Activated CD4-positive, alpha-beta memory T cell treated with anti-CD3 and anti-CD28 coated beads for 36 hours (primary cell): ENCODE results near the gene RANBP3L. TPM values are rescaled to one million over a fixed set of nuclear protein-coding genes. Genes with fewer than 3 reads are reported as not detected.
"Not testable (repeated sequence)": the region's sequence is repeated elsewhere in the genome, so short reads cannot be mapped to it uniquely, and the experiment has no call there.

ENCODE experiments used
- CTCF ChIA-PET: fragments of 350-600 bp; sonication (Branson Sonifier 250); formaldehyde crosslinking; loops from one replicate; lab custom pipeline; 2021; ENCODE audit warnings: antibody characterized with exemption, inconsistent platforms; lab: Charles Lee
- POLR2A ChIA-PET: fragments of 350-600 bp; sonication (Branson Sonifier 250); formaldehyde crosslinking; loops from one replicate; lab custom pipeline; 2021; ENCODE audit warnings: antibody characterized with exemption; lab: Charles Lee
- DNase-seq: peaks from one replicate; pipeline ENCODE4 v3.0.0-alpha.2; 2020
- H3K27ac Mint-ChIP-seq: one replicate; pipeline ENCODE4 v1.8.0; 2021; ENCODE audit warnings: mixed read lengths
- H3K27me3 Mint-ChIP-seq: one replicate; pipeline ENCODE4 v1.8.0; 2021; ENCODE audit warnings: mixed read lengths
- H3K36me3 Mint-ChIP-seq: one replicate; pipeline ENCODE4 v1.8.0; 2021; ENCODE audit warnings: mixed read lengths
- H3K4me1 Mint-ChIP-seq: one replicate; pipeline ENCODE4 v1.8.0; 2021; ENCODE audit warnings: low read depth, mixed read lengths
- H3K4me3 Mint-ChIP-seq: one replicate; pipeline ENCODE4 v1.8.0; 2021; ENCODE audit warnings: mild to moderate bottlenecking, mixed read lengths
- H3K9me3 Mint-ChIP-seq: one replicate; pipeline ENCODE4 v1.8.0; 2021; ENCODE audit warnings: mixed read lengths
- intact Hi-C: fragments of 100-400 bp; cut with micrococcal nuclease; formaldehyde crosslinking; loops from one replicate; pipeline ENCODE4 v1.15.1; 2023
- total RNA-seq, 2 experiments: library from RNA; stranded (reverse); gene quantifications; one replicate each; pipeline ENCODE4 v1.2.3, GENCODE V29; 2021

The RANBP3L gene
- total RNA-seq: not detected

GRCh38 chr5:36301858-36302603 lies at the start of gene RANBP3L:
TSS of gene RANBP3L (minus strand) at chr5:36301902. CDS start at chr5:36301416, 486 bp downstream.
- no peak within 1 kb of the TSS for H3K27ac Mint-ChIP-seq
- H3K9me3 Mint-ChIP-seq: no peaks in the 10 kb centered on the region
- ChIA-PET CTCF (interaction anchor here (0.5 to 1.7 kb wide), 5 partner anchors 30 to 223 kb away, joined by 3 to 5 read pairs (median 3); no protein-coding TSS in a partner anchor), POLR2A (no interaction called here)
- intact Hi-C loops: no loop called here
- no peak for DNase-seq
- no peak within 1 kb of the TSS for H3K4me3 Mint-ChIP-seq
- H3K4me1 Mint-ChIP-seq: peaks cover 5% of the 10 kb centered on the region
- no peaks in the 10 kb centered on the region for H3K36me3 Mint-ChIP-seq
- peaks cover 11% of the 10 kb centered on the region for H3K27me3 Mint-ChIP-seq

DNA sequence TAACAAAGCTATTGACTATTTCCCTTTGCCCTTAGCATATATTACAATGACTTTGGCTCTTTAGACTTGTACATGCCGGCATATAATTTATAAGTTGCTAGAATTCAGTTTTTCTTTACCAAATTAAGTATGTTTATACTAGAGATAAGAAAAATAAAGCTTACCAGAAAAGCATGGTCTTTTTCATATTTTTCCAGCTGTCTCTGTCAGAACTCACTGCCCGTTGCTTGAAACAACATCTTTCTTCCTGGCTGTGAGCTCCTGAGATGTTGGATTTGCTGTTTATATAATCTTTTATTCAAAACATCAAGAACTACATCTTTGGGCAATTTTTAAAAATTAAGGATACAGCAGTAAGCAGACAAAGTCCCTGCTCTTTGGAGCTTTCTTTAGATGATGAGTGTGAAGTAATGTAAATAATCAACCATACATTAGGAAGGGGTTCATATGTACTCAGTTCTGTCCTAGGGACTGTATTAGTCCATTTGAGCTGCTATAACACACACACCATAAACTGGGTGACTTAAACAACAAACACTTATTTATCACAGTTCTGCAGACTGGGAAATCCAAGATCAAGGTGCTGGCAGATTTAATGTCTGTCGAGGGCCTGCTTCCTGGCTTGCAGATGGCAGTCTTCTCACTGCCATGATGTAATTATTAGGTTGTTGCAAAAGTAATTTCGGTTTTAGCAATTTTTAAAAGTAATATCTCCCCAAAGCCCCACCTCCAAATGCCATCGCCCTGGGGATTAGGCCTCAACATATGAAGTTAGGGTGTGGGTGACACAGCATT lies 45.4 kb upstream of the RANBP3L start:
- Mint-ChIP-seq H3K4me1 (no peaks in the 10 kb centered on the region), H3K36me3 (no peaks in the 10 kb centered on the region), H3K27me3 (peaks cover 2% of the 10 kb centered on the region), H3K9me3 (no peaks in the 10 kb centered on the region), H3K27ac (no peak overlapping the region), H3K4me3 (no peak overlapping the region)
- ChIA-PET CTCF (interaction anchor here (1.7 kb wide), 1 partner anchor 82 kb away, joined by 4 read pairs; no protein-coding TSS in a partner anchor), POLR2A (no interaction called here)
- intact Hi-C loops: no loop called here
- DNase-seq: no peak

DNA sequence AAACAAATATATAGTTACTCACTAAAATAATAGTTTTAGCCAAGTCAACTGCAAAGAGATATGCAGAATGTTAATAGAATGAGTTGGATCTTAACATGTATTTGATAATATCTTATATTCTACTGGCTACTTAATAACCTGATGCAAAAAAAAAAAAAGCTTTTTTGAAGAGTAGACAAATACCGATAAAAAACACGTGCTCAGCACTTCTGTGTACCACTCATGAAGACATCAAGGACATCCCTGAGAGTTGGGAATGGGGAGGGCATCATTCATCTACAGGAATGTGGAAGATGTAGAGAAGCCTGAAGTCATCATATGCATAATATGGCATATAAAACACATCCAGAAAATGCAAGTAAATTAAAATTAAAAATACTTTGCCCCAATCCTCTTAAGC lies 43.2 kb upstream of the RANBP3L start:
- H3K9me3 Mint-ChIP-seq: no peaks in the 10 kb centered on the region
- H3K36me3 Mint-ChIP-seq: no peaks in the 10 kb centered on the region
- no peaks in the 10 kb centered on the region for H3K4me1 Mint-ChIP-seq
- H3K4me3 Mint-ChIP-seq: no peak overlapping the region
- intact Hi-C loops: no loop called here
- peaks cover 2% of the 10 kb centered on the region for H3K27me3 Mint-ChIP-seq
- POLR2A ChIA-PET: no interaction called here
- H3K27ac Mint-ChIP-seq: no peak overlapping the region
- CTCF ChIA-PET: no interaction called here
- DNase-seq: no peak

DNA sequence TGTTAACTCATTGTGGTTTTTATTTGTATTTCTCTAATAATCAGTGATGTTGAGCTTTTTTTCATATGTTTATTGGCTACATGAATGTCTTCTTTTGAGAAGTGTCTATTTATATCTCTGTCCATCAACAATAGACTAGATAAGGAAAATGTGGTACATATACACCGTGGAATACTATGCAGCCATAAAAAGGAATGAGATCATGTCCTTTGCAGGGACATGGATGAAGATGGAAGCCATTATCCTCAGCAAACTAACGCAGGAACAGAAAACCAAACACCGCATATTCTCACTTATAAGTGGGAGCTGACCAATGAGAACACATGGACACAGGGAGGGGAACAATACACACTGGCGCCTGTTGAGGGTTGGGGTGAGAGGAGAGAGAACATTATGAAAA lies 40.0 kb upstream of the RANBP3L start:
- H3K27ac Mint-ChIP-seq, DNase-seq, H3K36me3 Mint-ChIP-seq, CTCF ChIA-PET, POLR2A ChIA-PET, intact Hi-C loops, H3K4me3 Mint-ChIP-seq, H3K9me3 Mint-ChIP-seq, H3K4me1 Mint-ChIP-seq, H3K27me3 Mint-ChIP-seq: not testable (repeated sequence)

DNA sequence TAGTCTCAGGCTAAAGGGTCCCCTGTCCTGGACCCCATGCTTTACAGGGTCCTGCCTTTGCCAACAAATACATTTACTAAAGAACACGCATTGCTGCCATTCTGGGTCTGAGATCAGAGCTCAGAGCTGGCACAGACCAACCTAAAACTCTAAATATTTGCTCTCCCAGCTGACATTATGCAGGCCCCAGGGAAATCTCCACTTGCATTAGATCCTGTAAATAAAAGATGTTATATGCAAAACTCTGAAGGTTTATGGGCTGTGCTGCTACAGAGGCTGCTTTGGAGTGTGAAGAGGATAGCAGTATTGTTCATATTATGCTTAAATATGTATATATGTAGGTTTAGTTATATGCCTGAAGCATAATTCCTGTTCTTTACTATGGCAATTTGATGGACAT lies 35.9 kb upstream of the RANBP3L start:
- CTCF ChIA-PET: no interaction called here
- Mint-ChIP-seq H3K9me3 (no peaks in the 10 kb centered on the region), H3K36me3 (no peaks in the 10 kb centered on the region), H3K4me3 (no peak overlapping the region), H3K27ac (no peak overlapping the region), H3K27me3 (peaks cover 5% of the 10 kb centered on the region), H3K4me1 (no peaks in the 10 kb centered on the region)
- intact Hi-C loops: no loop called here
- POLR2A ChIA-PET: no interaction called here
- DNase-seq: no peak

- POLR2A ChIA-PET: interaction anchor here (0.6 kb wide), 1 partner anchor 117 kb away, joined by 3 read pairs; no protein-coding TSS in a partner anchor
- intact Hi-C loops: no loop called here
- H3K27me3 Mint-ChIP-seq: peaks cover 5% of the 10 kb centered on the region
- no peaks in the 10 kb centered on the region for H3K36me3 Mint-ChIP-seq
- H3K4me1 Mint-ChIP-seq: no peaks in the 10 kb centered on the region
- no peak overlapping the region for H3K27ac Mint-ChIP-seq
- no peak for DNase-seq
- H3K9me3 Mint-ChIP-seq: no peaks in the 10 kb centered on the region
- CTCF ChIA-PET: interaction anchor here (0.6 kb wide), 1 partner anchor 613 kb away, joined by 3 read pairs; no protein-coding TSS in a partner anchor
- H3K4me3 Mint-ChIP-seq: no peak overlapping the region
Measured at GRCh38 chr5:36334315-36334714, 32.6 kb upstream of the RANBP3L start.

GRCh38 chr5:36332720-36333119 lies 31.0 kb upstream of the RANBP3L start:
- POLR2A ChIA-PET, CTCF ChIA-PET, H3K4me3 Mint-ChIP-seq, H3K4me1 Mint-ChIP-seq, H3K27me3 Mint-ChIP-seq, H3K27ac Mint-ChIP-seq, intact Hi-C loops, DNase-seq, H3K9me3 Mint-ChIP-seq, H3K36me3 Mint-ChIP-seq: not testable (repeated sequence)

GRCh38 chr5:36325196-36325595 lies 23.5 kb upstream of the RANBP3L start:
- no peaks in the 10 kb centered on the region for H3K9me3 Mint-ChIP-seq

DNA sequence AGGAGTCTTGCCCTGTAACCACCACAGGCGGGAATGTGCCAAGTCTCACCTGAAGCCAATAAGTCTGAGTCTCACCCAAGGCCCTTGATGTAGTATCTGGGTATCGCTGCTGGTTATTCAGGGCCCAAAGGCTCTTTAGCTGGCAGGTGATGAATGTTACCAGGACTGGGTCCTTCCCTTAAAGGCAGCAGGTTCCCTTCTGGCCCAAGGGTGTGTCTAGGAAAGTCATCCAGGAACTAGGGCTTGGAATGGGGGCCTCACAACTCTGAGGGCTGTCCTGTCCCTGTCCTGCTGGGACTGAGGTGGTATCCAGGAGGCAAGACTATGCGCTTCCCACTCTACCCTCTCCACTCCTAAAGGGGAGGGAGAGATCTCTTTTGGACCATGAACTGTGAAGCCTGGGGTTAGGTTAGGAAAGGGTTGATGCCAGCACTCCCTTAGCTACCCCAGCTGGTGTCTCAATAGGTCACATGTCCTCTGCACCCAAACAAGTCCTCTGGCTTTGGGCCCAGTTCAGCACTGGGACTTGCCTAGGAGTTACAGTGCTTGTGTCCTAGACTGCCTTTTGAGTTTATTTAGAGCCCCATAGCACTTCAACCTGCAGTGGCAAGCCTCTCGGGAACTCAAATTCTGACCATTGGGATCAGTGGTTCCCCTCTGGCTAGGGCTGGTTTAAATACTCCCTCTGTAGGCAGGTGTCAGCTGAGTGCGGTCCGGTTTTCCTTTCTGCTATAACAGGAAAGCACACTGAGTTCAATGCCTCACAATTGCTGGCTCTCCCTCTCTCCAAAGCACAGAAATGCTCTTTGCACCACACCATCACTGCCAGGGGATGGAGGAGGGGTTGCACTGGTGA lies 22.5 kb upstream of the RANBP3L start:
- intact Hi-C loops: no loop called here
- ChIA-PET CTCF (no interaction called here), POLR2A (no interaction called here)
- Mint-ChIP-seq H3K4me1 (no peaks in the 10 kb centered on the region), H3K36me3 (no peaks in the 10 kb centered on the region), H3K27ac (no peak overlapping the region), H3K4me3 (no peak overlapping the region), H3K9me3 (no peaks in the 10 kb centered on the region), H3K27me3 (peaks cover 5% of the 10 kb centered on the region)
- no peak for DNase-seq

More at GRCh38 chr5:36325196-36325595, 23.5 kb upstream of the RANBP3L start:
- Mint-ChIP-seq H3K27ac (no peak overlapping the region), H3K36me3 (no peaks in the 10 kb centered on the region), H3K27me3 (peaks cover 4% of the 10 kb centered on the region), H3K4me3 (no peak overlapping the region), H3K4me1 (no peaks in the 10 kb centered on the region)
- CTCF ChIA-PET: no interaction called here
- POLR2A ChIA-PET: no interaction called here
- DNase-seq: no peak
- intact Hi-C loops: no loop called here

DNA sequence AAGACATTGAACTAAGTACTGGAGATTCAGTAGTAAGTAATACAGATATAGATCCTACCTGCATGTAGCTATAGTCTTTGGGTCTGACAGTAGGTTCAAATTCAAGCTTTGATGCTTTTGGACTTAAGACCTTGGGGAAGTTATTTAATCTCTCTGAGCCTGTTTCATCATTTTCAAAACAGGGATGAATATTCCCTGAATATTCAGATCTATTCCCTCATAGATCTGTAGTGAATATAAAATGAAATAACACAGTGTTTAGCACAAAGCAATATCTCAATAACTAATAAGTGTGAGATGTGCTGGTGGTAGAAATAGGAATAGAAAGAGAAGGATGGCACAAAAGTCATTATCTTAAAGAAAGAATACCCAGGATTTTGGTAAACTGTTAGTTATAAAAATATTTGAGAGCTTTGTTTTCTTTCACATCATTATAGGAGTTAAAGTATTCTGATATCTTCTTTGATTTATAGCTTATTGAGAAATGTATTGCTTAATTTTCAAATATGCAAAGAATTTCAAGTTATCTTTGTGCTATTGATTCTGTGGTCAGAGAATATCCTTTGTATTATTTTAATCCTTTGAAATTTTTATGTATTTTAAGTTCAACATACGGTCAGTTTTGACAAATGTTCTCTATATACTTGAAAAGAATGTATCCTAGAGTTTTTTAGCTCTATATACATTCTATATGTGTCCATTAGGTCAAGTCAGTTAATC lies 11.4 kb upstream of the RANBP3L start:
- H3K4me3 Mint-ChIP-seq: no peak overlapping the region
- no peaks in the 10 kb centered on the region for H3K36me3 Mint-ChIP-seq
- no peak for DNase-seq
- CTCF ChIA-PET: no interaction called here
- intact Hi-C loops: no loop called here
- H3K4me1 Mint-ChIP-seq: no peaks in the 10 kb centered on the region
- no peaks in the 10 kb centered on the region for H3K9me3 Mint-ChIP-seq
- H3K27me3 Mint-ChIP-seq: peaks cover 8% of the 10 kb centered on the region
- POLR2A ChIA-PET: no interaction called here
- no peak overlapping the region for H3K27ac Mint-ChIP-seq

DNA sequence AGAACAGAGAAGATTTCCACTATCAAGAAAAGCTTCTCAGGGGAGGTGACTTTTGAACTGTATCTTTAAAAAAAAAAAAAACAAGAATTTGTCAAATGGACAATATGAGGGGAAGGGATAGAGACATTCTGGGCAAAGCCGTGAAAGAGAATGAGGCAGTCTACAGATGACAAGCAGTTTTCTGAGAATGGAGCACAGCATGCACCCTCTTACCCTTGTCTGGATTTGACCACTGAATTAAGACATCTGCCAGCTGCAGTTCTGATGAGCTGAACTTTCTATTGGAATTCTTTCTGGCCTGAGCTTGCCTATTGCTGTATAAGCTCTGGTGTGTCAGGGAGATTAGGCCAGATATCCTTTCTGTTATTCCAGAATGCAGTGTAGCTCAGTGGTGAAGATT lies 10.3 kb upstream of the RANBP3L start:
- Mint-ChIP-seq H3K36me3 (no peaks in the 10 kb centered on the region), H3K9me3 (no peaks in the 10 kb centered on the region), H3K4me1 (no peaks in the 10 kb centered on the region), H3K27ac (no peak overlapping the region), H3K4me3 (no peak overlapping the region), H3K27me3 (peaks cover 3% of the 10 kb centered on the region)
- CTCF ChIA-PET: interaction anchor here (0.5 kb wide), 1 partner anchor 1031 kb away, joined by 3 read pairs; no protein-coding TSS in a partner anchor
- DNase-seq: no peak
- intact Hi-C loops: no loop called here
- POLR2A ChIA-PET: no interaction called here
